A673 (cell line): ENCODE data around the gene MORN5. TPM values are rescaled to one million over a fixed set of nuclear protein-coding genes. Genes with fewer than 3 reads are reported as not detected.

Source experiments
- BruUV-seq: library from RNA; stranded (reverse); fragments of 400-500 nt; replicated peaks from 2 replicates; lab custom pipeline; 2021; lab: Mats Ljungman, UMichigan
- CTCF ChIA-PET: fragments of 300-600 bp; sonication (Branson Sonifier 250); formaldehyde crosslinking; loops from one replicate; lab custom pipeline; 2022; ENCODE audit warnings: antibody characterized with exemption; lab: Charles Lee
- POLR2A ChIA-PET: fragments of 300-600 bp; sonication (Branson Sonifier 250); formaldehyde crosslinking; loops from one replicate; lab custom pipeline; 2022; ENCODE audit warnings: antibody characterized with exemption; ENCODE audit not compliant: low non-redundant PET; lab: Charles Lee
- DNase-seq: peaks from one replicate; pipeline ENCODE4 v3.0.0-alpha.2; 2015; ENCODE audit warnings: low spot score
- H3K27ac ChIP-seq: fragments of 200-600 bp; sonication (generic); 2 replicates; pipeline ENCODE4 v1.5.1; 2016; ENCODE audit warnings: mixed run types, low read depth, mild to moderate bottlenecking, mixed read lengths, antibody characterized with exemption, low read length; ENCODE audit not compliant: poor library complexity, severe bottlenecking
- H3K27me3 ChIP-seq: fragments of 200-600 bp; sonication (generic); replicated peaks from 2 replicates; pipeline ENCODE4 v1.6.1; 2017; ENCODE audit warnings: mixed run types, low read depth, mild to moderate bottlenecking, mixed read lengths, antibody characterized with exemption, low read length; ENCODE audit not compliant: insufficient read depth, poor library complexity
- H3K36me3 ChIP-seq: fragments of 200-600 bp; sonication (generic); 2 replicates; pipeline ENCODE4 v1.6.1; 2016; ENCODE audit warnings: mixed run types, mild to moderate bottlenecking, mixed read lengths, antibody characterized with exemption, low read length; ENCODE audit not compliant: insufficient read depth, poor library complexity, severe bottlenecking
- H3K4me1 ChIP-seq: fragments of 200-600 bp; sonication (generic); 2 replicates; pipeline ENCODE4 v1.6.1; 2017; ENCODE audit warnings: mixed run types, mild to moderate bottlenecking, mixed read lengths, antibody characterized with exemption, low read length; ENCODE audit not compliant: insufficient read depth, poor library complexity, severe bottlenecking
- H3K4me3 ChIP-seq: fragments of 200-600 bp; sonication (generic); 2 replicates; pipeline ENCODE4 v1.5.1; 2016; ENCODE audit warnings: low read depth, mixed run types, mild to moderate bottlenecking, mixed read lengths, low read length; ENCODE audit not compliant: poor library complexity, severe bottlenecking
- H3K9me3 ChIP-seq: fragments of 200-600 bp; sonication (generic); 2 replicates; pipeline ENCODE4 v1.6.1; 2016; ENCODE audit warnings: mixed run types, low read depth, mild to moderate bottlenecking, mixed read lengths, antibody characterized with exemption, low read length; ENCODE audit not compliant: poor library complexity, severe bottlenecking
- CTCF ChIP-seq: fragments of 300-800, 200-600 bp; sonication (generic); conservative IDR thresholded peaks from 2 replicates; pipeline ENCODE4 v1.5.1; 2017; ENCODE audit warnings: low read depth, mild to moderate bottlenecking, antibody characterized with exemption, low read length, moderate library complexity, mixed read lengths
- EZH2 ChIP-seq: fragments of 200-600 bp; sonication (generic); IDR thresholded peaks from 2 replicates; pipeline ENCODE4 v1.6.1; 2017; ENCODE audit warnings: borderline replicate concordance, low read depth, mild to moderate bottlenecking, mixed read lengths, antibody characterized with exemption, low read length; ENCODE audit not compliant: poor library complexity, severe bottlenecking
- intact Hi-C: fragments of 100-400 bp; cut with micrococcal nuclease; formaldehyde crosslinking; loops from one replicate; pipeline ENCODE4 v1.10.0; 2022; ENCODE audit not compliant: unreplicated experiment
- total RNA-seq: library from RNA; stranded (reverse); gene quantifications from 2 replicates; pipeline ENCODE4 v1.2.3, GENCODE V29; 2021

The MORN5 gene
- total RNA-seq, 1 experiment from 2014 or later = not detected

- H3K4me3 ChIP-seq = no peak overlapping the region
- no peak for DNase-seq
- intact Hi-C loops = no loop called here
- ChIA-PET CTCF (interaction anchor here (0.7 kb wide), 1 partner anchor 212 kb away, joined by 4 read pairs; no protein-coding TSS in a partner anchor), POLR2A (no interaction called here)
- BruUV-seq = no TSS peak
- no peaks in the 10 kb centered on the region for H3K4me1 ChIP-seq
- H3K27ac ChIP-seq = no peak overlapping the region
- no peak for TF ChIP-seq EZH2
- no peak for TF ChIP-seq CTCF
- H3K27me3 ChIP-seq = no peaks in the 10 kb centered on the region
- no peaks in the 10 kb centered on the region for H3K9me3 ChIP-seq
- H3K36me3 ChIP-seq = peaks cover 13% of the 10 kb centered on the region
Observed at GRCh38 chr9:122138560-122139268, 21.0 kb upstream of the MORN5 start.

DNA sequence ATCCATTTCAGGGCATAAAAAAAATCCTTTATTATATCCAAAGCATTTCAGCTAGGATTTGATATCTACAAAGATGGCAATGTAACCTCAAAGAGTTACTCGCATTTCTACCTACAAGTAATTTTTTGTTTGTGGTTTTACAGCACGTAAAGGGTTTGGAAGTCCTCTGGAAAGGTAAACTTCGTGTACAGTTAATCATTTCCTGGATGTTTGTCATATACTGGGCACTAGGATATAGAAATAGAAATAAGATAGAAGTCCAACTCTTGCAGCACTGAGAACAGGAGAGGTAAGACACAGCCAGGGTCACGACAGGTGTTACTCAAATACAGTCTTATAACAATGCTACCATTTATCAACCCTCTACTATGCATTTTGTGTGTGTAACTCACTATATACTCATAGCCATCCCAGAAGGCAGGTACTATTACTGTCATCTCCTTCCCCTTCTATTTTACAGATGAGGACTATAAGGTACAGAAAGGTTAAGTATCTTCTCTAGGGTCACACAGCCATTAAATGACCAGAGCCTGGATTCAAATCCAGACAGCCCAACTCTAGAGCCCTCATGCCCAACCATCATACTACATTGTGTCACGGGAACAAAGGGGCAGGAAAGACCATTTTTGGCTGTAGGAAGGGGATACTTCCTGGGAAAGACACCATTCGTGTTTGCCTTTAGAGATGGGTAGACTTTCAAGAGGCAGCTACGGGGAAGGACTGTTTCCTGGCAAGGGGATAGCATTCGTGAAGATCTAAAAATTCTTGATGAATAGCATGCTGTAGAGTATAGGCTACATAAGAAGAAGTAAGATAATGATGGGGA is 19.1 kb upstream of the MORN5 start:
- Histone ChIP-seq H3K4me1 (no peaks in the 10 kb centered on the region), H3K27ac (no peak overlapping the region), H3K4me3 (no peak overlapping the region), H3K27me3 (no peaks in the 10 kb centered on the region), H3K9me3 (no peaks in the 10 kb centered on the region), H3K36me3 (peaks cover 30% of the 10 kb centered on the region)
- TF ChIP-seq EZH2 = no peak
- no peak for TF ChIP-seq CTCF
- intact Hi-C loops = no loop called here
- DNase-seq = no peak
- ChIA-PET CTCF (no interaction called here), POLR2A (no interaction called here)
- no TSS peak for BruUV-seq

DNA sequence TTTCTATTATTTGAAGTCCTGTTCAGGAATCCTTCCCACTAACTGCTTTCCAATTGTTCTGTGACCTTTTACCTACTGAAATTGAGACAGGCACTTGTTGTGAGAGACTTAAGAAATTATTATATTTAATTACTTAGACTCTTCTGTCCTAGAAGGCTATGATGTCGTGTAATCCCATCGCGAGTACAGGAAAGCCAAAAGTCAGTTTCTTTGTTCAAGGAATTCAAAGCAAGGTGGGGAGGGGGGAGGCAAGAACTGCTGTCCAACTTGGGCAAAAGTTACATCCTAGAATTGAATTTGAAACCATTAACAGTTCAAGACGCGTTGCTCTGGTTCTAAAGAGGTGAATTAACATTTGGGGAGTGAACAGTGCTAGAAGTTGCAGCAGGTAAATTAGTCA is 18.0 kb upstream of the MORN5 start:
- no TSS peak for BruUV-seq

More for the DNA sequence above, 18.0 kb upstream of the MORN5 start:
- no peaks in the 10 kb centered on the region for H3K4me1 ChIP-seq
- H3K27ac ChIP-seq = no peak overlapping the region
- CTCF ChIA-PET = no interaction called here
- no peak overlapping the region for H3K4me3 ChIP-seq
- H3K27me3 ChIP-seq = no peaks in the 10 kb centered on the region
- DNase-seq = no peak
- TF ChIP-seq EZH2 (no peak), CTCF (no peak)
- POLR2A ChIA-PET = no interaction called here
- peaks cover 39% of the 10 kb centered on the region for H3K36me3 ChIP-seq
- H3K9me3 ChIP-seq = no peaks in the 10 kb centered on the region
- intact Hi-C loops = no loop called here
